ENCODE results near the gene SMARCA4.
"Not testable (repeated sequence)": the region's sequence is repeated elsewhere in the genome, so short reads cannot be mapped to it uniquely, and the experiment has no call there.

SMARCA4 gene

GRCh38 chr19:11090997-11091702 lies 130.3 kb downstream of the SMARCA4 start:
- Histone ChIP-seq H3K4me1 (ENCODE audit: control insufficient read depth, insufficient read depth, low read length, poor library complexity, severe bottlenecking) (peaks cover 39% of the 10 kb centered on the region), H3K27ac (ENCODE audit: low read depth, low read length, severe bottlenecking) (peak overlapping the region; percentile 98), H3K36me3 (ENCODE audit: control insufficient read depth, insufficient read depth, low read length) (peaks cover 59% of the 10 kb centered on the region), H3K9me3 (ENCODE audit: control insufficient read depth, low read length) (no peaks in the 10 kb centered on the region), H3K4me3 (ENCODE audit: extremely low read depth, insufficient read depth, low read length, poor library complexity, severe bottlenecking) (peak overlapping the region; percentile 99)
- 0 to 8% methylated on average over 2 to 3 of the region's 11 CpGs for WGBS, 2 experiments (ENCODE audit: insufficient coverage in 2 of 2)

GRCh38 chr19:11091703-11092153 lies 130.9 kb downstream of the SMARCA4 start:
- Histone ChIP-seq H3K27ac (ENCODE audit: low read depth, low read length, severe bottlenecking) (peak overlapping the region; percentile 98), H3K36me3 (ENCODE audit: control insufficient read depth, insufficient read depth, low read length) (peaks cover 64% of the 10 kb centered on the region), H3K9me3 (ENCODE audit: control insufficient read depth, low read length) (no peaks in the 10 kb centered on the region), H3K4me3 (ENCODE audit: extremely low read depth, insufficient read depth, low read length, poor library complexity, severe bottlenecking) (peak overlapping the region; percentile 99), H3K4me1 (ENCODE audit: control insufficient read depth, insufficient read depth, low read length, poor library complexity, severe bottlenecking) (peaks cover 41% of the 10 kb centered on the region)
- 3 to 8% methylated on average over 6 to 8 of the region's 8 CpGs for WGBS, 2 experiments (ENCODE audit: insufficient coverage in 2 of 2)

GRCh38 chr19:11092181-11092538 lies 131.3 kb downstream of the SMARCA4 start:
- 67% methylated on average over 6 of the region's 6 CpGs for WGBS, 2 experiments (ENCODE audit: insufficient coverage in 2 of 2)

GRCh38 chr19:11093689-11094238 lies 132.9 kb downstream of the SMARCA4 start:
- Histone ChIP-seq H3K9me3 (ENCODE audit: control insufficient read depth, low read length) (no peaks in the 10 kb centered on the region), H3K36me3 (ENCODE audit: control insufficient read depth, insufficient read depth, low read length) (peaks cover 85% of the 10 kb centered on the region), H3K4me3 (ENCODE audit: extremely low read depth, insufficient read depth, low read length, poor library complexity, severe bottlenecking) (peak overlapping the region; percentile 1), H3K4me1 (ENCODE audit: control insufficient read depth, insufficient read depth, low read length, poor library complexity, severe bottlenecking) (peaks cover 45% of the 10 kb centered on the region), H3K27ac (ENCODE audit: low read depth, low read length, severe bottlenecking) (no peak overlapping the region)
- 94 to 95% methylated on average over 9 of the region's 15 CpGs for WGBS, 2 experiments (ENCODE audit: insufficient coverage in 2 of 2)

More at GRCh38 chr19:11092181-11092538, 131.3 kb downstream of the SMARCA4 start:
- Histone ChIP-seq H3K36me3 (ENCODE audit: control insufficient read depth, insufficient read depth, low read length) (peaks cover 69% of the 10 kb centered on the region), H3K4me3 (ENCODE audit: extremely low read depth, insufficient read depth, low read length, poor library complexity, severe bottlenecking) (peak overlapping the region; percentile 99), H3K4me1 (ENCODE audit: control insufficient read depth, insufficient read depth, low read length, poor library complexity, severe bottlenecking) (peaks cover 45% of the 10 kb centered on the region), H3K9me3 (ENCODE audit: control insufficient read depth, low read length) (no peaks in the 10 kb centered on the region), H3K27ac (ENCODE audit: low read depth, low read length, severe bottlenecking) (peak overlapping the region; percentile 98)

GRCh38 chr19:11094520-11094894 lies 133.7 kb downstream of the SMARCA4 start:
- no peaks in the 10 kb centered on the region for H3K9me3 ChIP-seq (ENCODE audit: control insufficient read depth, low read length)
- H3K4me3 ChIP-seq (ENCODE audit: extremely low read depth, insufficient read depth, low read length, poor library complexity, severe bottlenecking), result no peak overlapping the region
- peaks cover 42% of the 10 kb centered on the region for H3K4me1 ChIP-seq (ENCODE audit: control insufficient read depth, insufficient read depth, low read length, poor library complexity, severe bottlenecking)
- WGBS, 2 experiments (ENCODE audit: insufficient coverage in 2 of 2), result 93 to 100% methylated on average over 1 to 3 of the region's 4 CpGs
- H3K27ac ChIP-seq (ENCODE audit: low read depth, low read length, severe bottlenecking), result peak overlapping the region; percentile 83
- H3K36me3 ChIP-seq (ENCODE audit: control insufficient read depth, insufficient read depth, low read length), result peaks cover 92% of the 10 kb centered on the region

- Histone ChIP-seq H3K4me1 (ENCODE audit: control insufficient read depth, insufficient read depth, low read length, poor library complexity, severe bottlenecking) (peaks cover 42% of the 10 kb centered on the region), H3K36me3 (ENCODE audit: control insufficient read depth, insufficient read depth, low read length) (peaks cover 97% of the 10 kb centered on the region), H3K9me3 (ENCODE audit: control insufficient read depth, low read length) (no peaks in the 10 kb centered on the region), H3K4me3 (ENCODE audit: extremely low read depth, insufficient read depth, low read length, poor library complexity, severe bottlenecking) (no peak overlapping the region), H3K27ac (ENCODE audit: low read depth, low read length, severe bottlenecking) (peak overlapping the region; percentile 36)
- 92 to 94% methylated on average over 5 to 7 of the region's 10 CpGs for WGBS, 2 experiments (ENCODE audit: insufficient coverage in 2 of 2)
Observed at GRCh38 chr19:11096210-11096841, 135.5 kb downstream of the SMARCA4 start.

GRCh38 chr19:11097367-11097766 lies 136.5 kb downstream of the SMARCA4 start:
- not testable (repeated sequence) for H3K4me3 ChIP-seq (ENCODE audit: extremely low read depth, insufficient read depth, low read length, poor library complexity, severe bottlenecking); H3K27ac ChIP-seq (ENCODE audit: low read depth, low read length, severe bottlenecking); H3K9me3 ChIP-seq (ENCODE audit: control insufficient read depth, low read length)
- Histone ChIP-seq H3K36me3 (ENCODE audit: control insufficient read depth, insufficient read depth, low read length) (peaks cover 100% of the 10 kb centered on the region), H3K4me1 (ENCODE audit: control insufficient read depth, insufficient read depth, low read length, poor library complexity, severe bottlenecking) (peaks cover 42% of the 10 kb centered on the region)
- 91 to 97% methylated on average over 3 to 5 of the region's 6 CpGs for WGBS, 2 experiments (ENCODE audit: insufficient coverage in 2 of 2)

- Histone ChIP-seq H3K4me3 (ENCODE audit: extremely low read depth, insufficient read depth, low read length, poor library complexity, severe bottlenecking) (no peak overlapping the region), H3K27ac (ENCODE audit: low read depth, low read length, severe bottlenecking) (peak overlapping the region; percentile 23), H3K36me3 (ENCODE audit: control insufficient read depth, insufficient read depth, low read length) (peaks cover 100% of the 10 kb centered on the region), H3K9me3 (ENCODE audit: control insufficient read depth, low read length) (no peaks in the 10 kb centered on the region), H3K4me1 (ENCODE audit: control insufficient read depth, insufficient read depth, low read length, poor library complexity, severe bottlenecking) (peaks cover 35% of the 10 kb centered on the region)
- WGBS, 2 experiments (ENCODE audit: insufficient coverage in 2 of 2), result no CpG with 5 or more reads among the region's 2 CpGs
Observed at GRCh38 chr19:11098327-11098726, 137.5 kb downstream of the SMARCA4 start.

GRCh38 chr19:11098861-11099260 lies 138.0 kb downstream of the SMARCA4 start:
- Histone ChIP-seq H3K4me1 (ENCODE audit: control insufficient read depth, insufficient read depth, low read length, poor library complexity, severe bottlenecking) (peaks cover 30% of the 10 kb centered on the region), H3K4me3 (ENCODE audit: extremely low read depth, insufficient read depth, low read length, poor library complexity, severe bottlenecking) (no peak overlapping the region), H3K27ac (ENCODE audit: low read depth, low read length, severe bottlenecking) (peak overlapping the region; percentile 23), H3K9me3 (ENCODE audit: control insufficient read depth, low read length) (no peaks in the 10 kb centered on the region), H3K36me3 (ENCODE audit: control insufficient read depth, insufficient read depth, low read length) (peaks cover 100% of the 10 kb centered on the region)
- 100% methylated on average over 2 of the region's 3 CpGs; no CpG with 5 or more reads in 1 of the 2 experiments for WGBS, 2 experiments (ENCODE audit: insufficient coverage in 2 of 2)

- H3K4me1 ChIP-seq (ENCODE audit: control insufficient read depth, insufficient read depth, low read length, poor library complexity, severe bottlenecking), result peaks cover 20% of the 10 kb centered on the region
- no peak overlapping the region for H3K27ac ChIP-seq (ENCODE audit: low read depth, low read length, severe bottlenecking)
- WGBS, 2 experiments (ENCODE audit: insufficient coverage in 2 of 2), result 96 to 99% methylated on average over 8 to 12 of the region's 12 CpGs
- no peak overlapping the region for H3K4me3 ChIP-seq (ENCODE audit: extremely low read depth, insufficient read depth, low read length, poor library complexity, severe bottlenecking)
- H3K36me3 ChIP-seq (ENCODE audit: control insufficient read depth, insufficient read depth, low read length), result peaks cover 100% of the 10 kb centered on the region
- no peaks in the 10 kb centered on the region for H3K9me3 ChIP-seq (ENCODE audit: control insufficient read depth, low read length)
Observed at GRCh38 chr19:11100049-11100448, 139.2 kb downstream of the SMARCA4 start.

GRCh38 chr19:11101057-11101456 lies 140.2 kb downstream of the SMARCA4 start:
- no peak overlapping the region for H3K27ac ChIP-seq (ENCODE audit: low read depth, low read length, severe bottlenecking)
- H3K4me3 ChIP-seq (ENCODE audit: extremely low read depth, insufficient read depth, low read length, poor library complexity, severe bottlenecking), result no peak overlapping the region
- WGBS, 2 experiments (ENCODE audit: insufficient coverage in 2 of 2), result 90 to 98% methylated on average over 3 to 5 of the region's 5 CpGs
- peaks cover 14% of the 10 kb centered on the region for H3K4me1 ChIP-seq (ENCODE audit: control insufficient read depth, insufficient read depth, low read length, poor library complexity, severe bottlenecking)
- no peaks in the 10 kb centered on the region for H3K9me3 ChIP-seq (ENCODE audit: control insufficient read depth, low read length)
- peaks cover 100% of the 10 kb centered on the region for H3K36me3 ChIP-seq (ENCODE audit: control insufficient read depth, insufficient read depth, low read length)
